Heart left ventricle (tissue), 13 donors: ENCODE results near the gene SH2D1B.

Experiments used
- CTCF ChIP-seq, 12 donors: fragments of 200-600 bp; sonication (generic) in 4 of 12; IDR thresholded peaks; one replicate each; pipeline versions ENCODE4 v1.5.0 to v1.8.0; 2018 to 2022; ENCODE audit warnings: antibody characterized with exemption in 12 of 12, mild to moderate bottlenecking in 5 of 12
- POLR2A ChIP-seq, 2 donors: fragments of 450-650 bp; IDR thresholded peaks; one replicate each; pipeline ENCODE4 v1.6.1; 2017; ENCODE audit warnings: antibody characterized with exemption in 2 of 2, mild to moderate bottlenecking in 2 of 2, moderate library complexity in 2 of 2
- donor health status: ischemic (EF 13 %, LVEDD 7.1; RV severe dilation, severe dysfunction).
- donor health status: DM: no; HTN: yes; CAD: no.
- donor health status: DM: no; HTN: no; CAD: no.
- donor health status: ischemic (EF 25% LVEDD 6.9; RV normal size, moderate dysfunction).
- donor health status: ischemic (EF 25% LVEDD 5.7; RV mildly dilated, moderate dysfunction).
- donor health status: ischemic (EF 35%, LVEDD 5.7; RV mildly dilated, moderate dysfunction).
- donor health status: nonischemic (EF 11% LVEDD 7.7; RV severe dilation, severe dysfunction).
- donor health status: DM: yes; HTN: yes; CAD: no.
- donor health status: PGD.
- donor health status: ischemic (EF 29% LVEDD 5.4; RV normal size, mild dysfunction).
- donor health status: nonischemic (EF 23%, LVEDD 6.1; RV moderate dilation, normal function).

GRCh38 chr1:162361349-162361748, 50.6 kb downstream of the SH2D1B start:
- TF ChIP-seq CTCF (IDR thresholded peaks at IDR 0.05) (no peak), POLR2A (IDR thresholded peaks at IDR 0.05) (no peak)
